ENCODE data around the gene RTN4R.

DNA sequence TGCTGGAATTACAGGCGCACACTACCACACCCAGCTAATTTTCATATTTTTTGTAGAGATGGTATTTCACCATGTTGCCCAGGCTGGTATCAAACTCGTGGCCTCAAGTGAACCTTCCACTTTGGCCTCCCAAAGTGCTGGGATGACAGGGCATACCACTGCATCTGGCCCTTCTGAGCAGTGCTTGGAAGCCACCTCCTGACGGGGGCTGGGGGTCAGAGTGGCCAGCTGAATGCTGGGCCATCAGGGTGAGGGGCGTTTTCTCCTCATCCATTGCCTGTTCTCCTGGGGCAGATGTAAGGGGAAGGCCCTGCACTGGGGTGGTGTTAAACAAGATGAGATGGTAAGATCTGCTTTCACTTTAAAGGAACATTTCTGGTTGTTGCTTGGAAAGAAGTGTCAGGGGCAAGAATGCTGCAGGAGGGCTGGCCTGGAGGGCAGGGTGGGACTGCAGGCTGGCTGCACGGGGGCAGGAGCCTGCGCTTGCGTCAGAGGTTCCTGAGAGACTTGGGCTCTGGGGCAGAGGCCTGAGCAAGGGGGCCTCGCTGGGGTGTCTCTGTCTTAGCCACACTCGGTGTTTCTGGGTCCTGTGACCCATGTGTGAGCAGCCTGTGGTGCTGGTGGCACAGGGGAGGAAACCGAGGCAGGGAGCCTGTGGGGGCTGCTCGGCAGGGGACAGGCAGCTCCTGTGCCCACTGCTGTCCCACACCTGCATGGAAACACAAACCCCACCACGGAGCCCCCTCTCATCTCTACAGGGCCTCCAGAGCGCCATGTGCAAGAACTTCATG is 34.5 kb upstream of the RTN4R start:
- TF ChIP-seq, protein P1, sequence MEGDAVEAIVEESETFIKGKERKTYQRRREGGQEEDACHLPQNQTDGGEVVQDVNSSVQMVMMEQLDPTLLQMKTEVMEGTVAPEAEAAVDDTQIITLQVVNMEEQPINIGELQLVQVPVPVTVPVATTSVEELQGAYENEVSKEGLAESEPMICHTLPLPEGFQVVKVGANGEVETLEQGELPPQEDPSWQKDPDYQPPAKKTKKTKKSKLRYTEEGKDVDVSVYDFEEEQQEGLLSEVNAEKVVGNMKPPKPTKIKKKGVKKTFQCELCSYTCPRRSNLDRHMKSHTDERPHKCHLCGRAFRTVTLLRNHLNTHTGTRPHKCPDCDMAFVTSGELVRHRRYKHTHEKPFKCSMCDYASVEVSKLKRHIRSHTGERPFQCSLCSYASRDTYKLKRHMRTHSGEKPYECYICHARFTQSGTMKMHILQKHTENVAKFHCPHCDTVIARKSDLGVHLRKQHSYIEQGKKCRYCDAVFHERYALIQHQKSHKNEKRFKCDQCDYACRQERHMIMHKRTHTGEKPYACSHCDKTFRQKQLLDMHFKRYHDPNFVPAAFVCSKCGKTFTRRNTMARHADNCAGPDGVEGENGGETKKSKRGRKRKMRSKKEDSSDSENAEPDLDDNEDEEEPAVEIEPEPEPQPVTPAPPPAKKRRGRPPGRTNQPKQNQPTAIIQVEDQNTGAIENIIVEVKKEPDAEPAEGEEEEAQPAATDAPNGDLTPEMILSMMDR (IDR thresholded peaks at IDR 0.05), result no peak
- TF ChIP-seq POLR2A (IDR thresholded peaks at IDR 0.05), result no peak

Measured in testis (tissue), 2 donors.